MM.1S (cell line): ENCODE measurements around the gene RGPD3.
"Not testable (repeated sequence)": the region's sequence is repeated elsewhere in the genome, so short reads cannot be mapped to it uniquely, and the experiment has no call there.

ENCODE experiments used
- CTCF ChIP-seq: fragments of 300-600 bp; sonication (generic); IDR thresholded peaks from 2 replicates; pipeline ENCODE4 v1.5.1; 2016; ENCODE audit warnings: antibody characterized with exemption, low read length, mixed read lengths
- EZH2phosphoT487 ChIP-seq: fragments of 300-600 bp; sonication (generic); IDR thresholded peaks from 2 replicates; pipeline ENCODE4 v1.6.1; 2018; ENCODE audit warnings: antibody characterized with exemption, low read length

- TF ChIP-seq CTCF, EZH2phosphoT487: not testable (repeated sequence)
Observed at GRCh38 chr2:106489701-106490100, 21.5 kb upstream of the RGPD3 start.
